ENCODE results near the gene ATP2A3. TPM values are rescaled to one million over a fixed set of nuclear protein-coding genes. Genes with fewer than 3 reads are reported as not detected.

Gene ATP2A3
- total RNA-seq, 1 experiment from 2014 or later = 13.3 TPM

- Histone ChIP-seq H3K18ac (ENCODE audit: insufficient read length, low read depth, low read length) (no peak overlapping the region), H4K5ac (ENCODE audit: insufficient read length, low read depth, low read length) (no peak overlapping the region), H3K14ac (ENCODE audit: insufficient read depth, low read length) (no peak overlapping the region; the same call in 1 of the 2 replicates), H3T11ph (ENCODE audit: low read length) (no peak overlapping the region), H3K56ac (ENCODE audit: insufficient read length, low read depth, low read length) (no peak overlapping the region), H2AFZ (ENCODE audit: low read length) (no peak overlapping the region), H3K27me3 (ENCODE audit: insufficient read depth, low read length) (no peaks in the 10 kb centered on the region), H2BK12ac (ENCODE audit: insufficient read length, low read depth, low read length) (no peak overlapping the region), H2BK15ac (ENCODE audit: low read depth, low read length) (no peak overlapping the region), H4K20me1 (ENCODE audit: control insufficient read depth, insufficient read depth, insufficient read length) (no peaks in the 10 kb centered on the region), H2AK5ac (ENCODE audit: insufficient read length, low read length) (no peak overlapping the region), H2BK5ac (ENCODE audit: insufficient read length, low read length) (no peak overlapping the region), H3K27ac (ENCODE audit: insufficient read length, low read depth, low read length) (no peak overlapping the region), H3K79me1 (ENCODE audit: insufficient read depth, low read depth, low read length, poor library complexity, severe bottlenecking) (no peaks in the 10 kb centered on the region), H3K9ac (ENCODE audit: extremely low read depth, insufficient read length, low read length) (no peak overlapping the region), H3K23ac (ENCODE audit: insufficient read length, low read depth, low read length) (no peak overlapping the region), H3K23me2 (ENCODE audit: insufficient read length, low read depth, low read length, poor library complexity, severe bottlenecking) (no peaks in the 10 kb centered on the region), H3K9me3 (ENCODE audit: control insufficient read depth, low read depth, low read length) (no peaks in the 10 kb centered on the region), H4K91ac (ENCODE audit: insufficient read length, low read depth, low read length) (no peak overlapping the region), H2BK20ac (ENCODE audit: low read depth, low read length, poor library complexity, severe bottlenecking) (no peak overlapping the region), H3K79me2 (ENCODE audit: insufficient read depth, low read length) (no peaks in the 10 kb centered on the region), H2BK120ac (ENCODE audit: low read depth, low read length, poor library complexity, severe bottlenecking) (no peak overlapping the region), H3K4me2 (ENCODE audit: insufficient read depth, insufficient read length, low read length) (no peak overlapping the region), H3K4ac (ENCODE audit: low read depth, low read length) (no peak overlapping the region), H4K8ac (replicated peaks; ENCODE audit: insufficient read length, low read depth, low read length) (no peak overlapping the region), H3K4me1 (ENCODE audit: insufficient read depth, low read length) (no peaks in the 10 kb centered on the region)
- H3K27me3 Mint-ChIP-seq (ENCODE audit: low read depth) = peaks cover 4% of the 10 kb centered on the region; the same call in 1 of the 2 replicates
- no peak overlapping the region for H3K4me3 Mint-ChIP-seq
- WGBS (ENCODE audit: extremely low coverage, insufficient read length, low lambda C conversion rate) = no CpG with 5 or more reads among the region's 10 CpGs
- H3K27ac Mint-ChIP-seq = no peak overlapping the region
- TF ChIP-seq CTCF (conservative IDR thresholded peaks at IDR 0.05) = no peak
- peaks cover 4 to 15% of the 10 kb centered on the region in 2 experiments; a peak in 3 of 4 replicates for H3K4me1 Mint-ChIP-seq
- peaks cover 0 to 3% of the 10 kb centered on the region in 2 experiments; a peak in 2 of 5 replicates for H3K9me3 Mint-ChIP-seq
- no peaks in the 10 kb centered on the region for H3K36me3 Mint-ChIP-seq (ENCODE audit: insufficient read depth in 1 of 3, low read depth in 3 of 3)
- DNase-seq = no peak
These were observed 47.4 kb downstream of the ATP2A3 start for GRCh38 chr17:3916825-3917224.

Data from H9 (cell line).